HG02759 (cell line): ENCODE measurements around the gene CRNN.

Source experiments
- ATAC-seq: cut with Tn5 transposase; IDR thresholded peaks from one replicate; pipeline ENCODE4 v1.9.1; 2021; ENCODE audit warnings: mild to moderate bottlenecking, moderate library complexity; ENCODE audit not compliant: unreplicated experiment

CRNN gene

GRCh38 chr1:152426731-152427130, 12.7 kb upstream of the CRNN start:
- no peak for ATAC-seq

- no peak for ATAC-seq
Measured at GRCh38 chr1:152419917-152420316, 5.9 kb upstream of the CRNN start.

- ATAC-seq, result no peak
Measured at GRCh38 chr1:152415454-152416227, 1.6 kb upstream of the CRNN start.

- ATAC-seq, result no peak
Measured at GRCh38 chr1:152412756-152413155, 1.3 kb downstream of the CRNN start.

GRCh38 chr1:152411134-152411533, 2.9 kb downstream of the CRNN start:
- no peak for ATAC-seq

GRCh38 chr1:152410599-152410998, 3.5 kb downstream of the CRNN start:
- ATAC-seq, result no peak

- no peak for ATAC-seq
Measured at GRCh38 chr1:152410028-152410427, 4.0 kb downstream of the CRNN start.

- ATAC-seq, result no peak
Measured at GRCh38 chr1:152408664-152409063, 5.4 kb downstream of the CRNN start.

GRCh38 chr1:152398812-152399698, 15.0 kb downstream of the CRNN start:
- ATAC-seq, result no peak

GRCh38 chr1:152397474-152397873, 16.6 kb downstream of the CRNN start:
- ATAC-seq, result no peak

- ATAC-seq, result no peak
Measured at GRCh38 chr1:152394151-152394550, 19.9 kb downstream of the CRNN start.

GRCh38 chr1:152392909-152393308, 21.2 kb downstream of the CRNN start:
- no peak for ATAC-seq

GRCh38 chr1:152388889-152389288, 25.2 kb downstream of the CRNN start:
- ATAC-seq, result no peak

- ATAC-seq, result no peak
Measured at GRCh38 chr1:152386940-152387339, 27.1 kb downstream of the CRNN start.

- ATAC-seq, result no peak
Measured at GRCh38 chr1:152380932-152381331, 33.1 kb downstream of the CRNN start.

- no peak for ATAC-seq
Measured at GRCh38 chr1:152374451-152374850, 39.6 kb downstream of the CRNN start.

GRCh38 chr1:152372672-152373071, 41.4 kb downstream of the CRNN start:
- ATAC-seq, result no peak

GRCh38 chr1:152367436-152367835, 46.6 kb downstream of the CRNN start:
- ATAC-seq, result no peak

- ATAC-seq, result no peak
Measured at GRCh38 chr1:152359906-152360305, 54.2 kb downstream of the CRNN start, which contains the start of gene FLG2. TSS of gene FLG2 (minus strand) at chr1:152360006. CDS start at chr1:152358884, 1,122 bp downstream.
